A673 (cell line): Measurements from ENCODE around the gene TIA1. TPM values are rescaled to one million over a fixed set of nuclear protein-coding genes. Genes with fewer than 3 reads are reported as not detected.

Experiments used
- BruUV-seq: library from RNA; stranded (reverse); fragments of 400-500 nt; replicated peaks from 2 replicates; lab custom pipeline; 2021; lab: Mats Ljungman, UMichigan
- CTCF ChIA-PET: fragments of 300-600 bp; sonication (Branson Sonifier 250); formaldehyde crosslinking; loops from one replicate; lab custom pipeline; 2022; ENCODE audit warnings: antibody characterized with exemption; lab: Charles Lee
- POLR2A ChIA-PET: fragments of 300-600 bp; sonication (Branson Sonifier 250); formaldehyde crosslinking; loops from one replicate; lab custom pipeline; 2022; ENCODE audit warnings: antibody characterized with exemption; ENCODE audit not compliant: low non-redundant PET; lab: Charles Lee
- DNase-seq: peaks from one replicate; pipeline ENCODE4 v3.0.0-alpha.2; 2015; ENCODE audit warnings: low spot score
- H3K27ac ChIP-seq: fragments of 200-600 bp; sonication (generic); 2 replicates; pipeline ENCODE4 v1.5.1; 2016; ENCODE audit warnings: mixed run types, low read depth, mild to moderate bottlenecking, mixed read lengths, antibody characterized with exemption, low read length; ENCODE audit not compliant: poor library complexity, severe bottlenecking
- H3K27me3 ChIP-seq: fragments of 200-600 bp; sonication (generic); replicated peaks from 2 replicates; pipeline ENCODE4 v1.6.1; 2017; ENCODE audit warnings: mixed run types, low read depth, mild to moderate bottlenecking, mixed read lengths, antibody characterized with exemption, low read length; ENCODE audit not compliant: insufficient read depth, poor library complexity
- H3K36me3 ChIP-seq: fragments of 200-600 bp; sonication (generic); 2 replicates; pipeline ENCODE4 v1.6.1; 2016; ENCODE audit warnings: mixed run types, mild to moderate bottlenecking, mixed read lengths, antibody characterized with exemption, low read length; ENCODE audit not compliant: insufficient read depth, poor library complexity, severe bottlenecking
- H3K4me1 ChIP-seq: fragments of 200-600 bp; sonication (generic); 2 replicates; pipeline ENCODE4 v1.6.1; 2017; ENCODE audit warnings: mixed run types, mild to moderate bottlenecking, mixed read lengths, antibody characterized with exemption, low read length; ENCODE audit not compliant: insufficient read depth, poor library complexity, severe bottlenecking
- H3K4me3 ChIP-seq: fragments of 200-600 bp; sonication (generic); 2 replicates; pipeline ENCODE4 v1.5.1; 2016; ENCODE audit warnings: low read depth, mixed run types, mild to moderate bottlenecking, mixed read lengths, low read length; ENCODE audit not compliant: poor library complexity, severe bottlenecking
- H3K9me3 ChIP-seq: fragments of 200-600 bp; sonication (generic); 2 replicates; pipeline ENCODE4 v1.6.1; 2016; ENCODE audit warnings: mixed run types, low read depth, mild to moderate bottlenecking, mixed read lengths, antibody characterized with exemption, low read length; ENCODE audit not compliant: poor library complexity, severe bottlenecking
- CTCF ChIP-seq: fragments of 300-800, 200-600 bp; sonication (generic); conservative IDR thresholded peaks from 2 replicates; pipeline ENCODE4 v1.5.1; 2017; ENCODE audit warnings: low read depth, mild to moderate bottlenecking, antibody characterized with exemption, low read length, moderate library complexity, mixed read lengths
- EZH2 ChIP-seq: fragments of 200-600 bp; sonication (generic); IDR thresholded peaks from 2 replicates; pipeline ENCODE4 v1.6.1; 2017; ENCODE audit warnings: borderline replicate concordance, low read depth, mild to moderate bottlenecking, mixed read lengths, antibody characterized with exemption, low read length; ENCODE audit not compliant: poor library complexity, severe bottlenecking
- intact Hi-C: fragments of 100-400 bp; cut with micrococcal nuclease; formaldehyde crosslinking; loops from one replicate; pipeline ENCODE4 v1.10.0; 2022; ENCODE audit not compliant: unreplicated experiment
- total RNA-seq: library from RNA; stranded (reverse); gene quantifications from 2 replicates; pipeline ENCODE4 v1.2.3, GENCODE V29; 2021

TIA1 gene
- total RNA-seq, 1 experiment from 2014 or later = 197 TPM

DNA sequence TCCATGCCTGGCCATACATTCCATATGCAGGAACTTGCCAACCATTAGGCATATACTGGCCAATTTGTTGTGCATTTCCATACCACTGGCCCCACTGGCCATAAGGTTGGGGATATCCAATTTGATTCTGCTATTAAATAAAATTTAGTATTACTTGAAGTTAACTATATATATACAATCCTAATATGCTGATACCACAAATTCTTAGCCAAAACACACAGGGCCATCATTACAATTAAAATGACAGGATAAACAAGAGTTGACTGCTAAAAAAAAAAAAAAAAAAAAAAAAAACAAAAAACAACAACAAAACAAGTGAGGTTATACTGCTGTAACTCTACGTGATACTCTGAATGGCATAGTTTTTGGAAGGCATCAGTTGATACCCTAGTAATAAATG, 34.1 kb downstream of the TIA1 start:
- TF ChIP-seq CTCF = no peak
- no peak for TF ChIP-seq EZH2

GRCh38 chr2:70212298-70212932, 36.0 kb downstream of the TIA1 start:
- ChIA-PET POLR2A (no interaction called here), CTCF (interaction anchor here (0.6 kb wide), 1 partner anchor 63 kb away, joined by 6 read pairs; no protein-coding TSS in a partner anchor)
- intact Hi-C loops = no loop called here
- no peak for DNase-seq
- BruUV-seq = no TSS peak
- H3K9me3 ChIP-seq = no peaks in the 10 kb centered on the region
- no peak for TF ChIP-seq EZH2
- no peak for TF ChIP-seq CTCF
- H3K4me1 ChIP-seq = peaks cover 7% of the 10 kb centered on the region
- H3K4me3 ChIP-seq = no peak overlapping the region
- no peak overlapping the region for H3K27ac ChIP-seq
- peaks cover 60% of the 10 kb centered on the region for H3K36me3 ChIP-seq
- no peaks in the 10 kb centered on the region for H3K27me3 ChIP-seq

More for the DNA sequence above, 34.1 kb downstream of the TIA1 start:
- ChIA-PET POLR2A (no interaction called here), CTCF (no interaction called here)
- DNase-seq = no peak
- peaks cover 79% of the 10 kb centered on the region for H3K36me3 ChIP-seq
- no peaks in the 10 kb centered on the region for H3K27me3 ChIP-seq
- no peaks in the 10 kb centered on the region for H3K9me3 ChIP-seq
- BruUV-seq = no TSS peak
- H3K4me1 ChIP-seq = peaks cover 7% of the 10 kb centered on the region
- intact Hi-C loops = no loop called here
- no peak overlapping the region for H3K27ac ChIP-seq
- no peak overlapping the region for H3K4me3 ChIP-seq

DNA sequence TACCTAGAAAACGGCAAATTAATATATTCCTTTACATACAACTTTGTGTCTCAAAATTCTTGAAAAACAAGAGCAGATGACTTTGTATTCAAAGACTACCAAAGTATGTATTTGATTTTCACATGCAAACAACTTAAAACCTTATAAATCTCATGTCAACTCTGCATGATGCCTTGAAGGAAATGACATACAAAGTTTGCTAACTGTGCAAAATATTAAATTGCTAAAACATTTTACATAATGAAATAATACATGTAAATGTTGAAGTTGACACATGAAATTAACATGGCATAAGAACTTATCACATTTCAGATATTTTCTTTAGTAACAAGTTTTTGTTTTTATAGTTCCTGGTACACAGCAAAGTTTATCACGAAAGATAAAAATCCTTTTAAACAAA, 36.8 kb downstream of the TIA1 start:
- H3K27ac ChIP-seq = no peak overlapping the region

More for the DNA sequence above, 36.8 kb downstream of the TIA1 start:
- no peak overlapping the region for H3K4me3 ChIP-seq
- H3K4me1 ChIP-seq = peaks cover 7% of the 10 kb centered on the region
- TF ChIP-seq EZH2 = no peak
- no peak for TF ChIP-seq CTCF
- ChIA-PET POLR2A (no interaction called here), CTCF (no interaction called here)
- H3K36me3 ChIP-seq = peaks cover 54% of the 10 kb centered on the region
- BruUV-seq = no TSS peak
- DNase-seq = no peak
- intact Hi-C loops = no loop called here
- H3K27me3 ChIP-seq = no peaks in the 10 kb centered on the region
- no peaks in the 10 kb centered on the region for H3K9me3 ChIP-seq
